MM.1S (cell line): ENCODE measurements around the gene EPN2.

ENCODE experiments used
- CTCF ChIP-seq: fragments of 300-600 bp; sonication (generic); IDR thresholded peaks from 2 replicates; pipeline ENCODE4 v1.5.1; 2016; ENCODE audit warnings: antibody characterized with exemption, low read length, mixed read lengths
- EZH2 ChIP-seq: fragments of 300-600 bp; sonication (generic); optimal IDR thresholded peaks from 2 replicates; pipeline ENCODE3; 2017; ENCODE audit warnings: low read depth, mild to moderate bottlenecking, antibody characterized with exemption, low read length, mixed read lengths
- EZH2phosphoT487 ChIP-seq: fragments of 300-600 bp; sonication (generic); IDR thresholded peaks from 2 replicates; pipeline ENCODE4 v1.6.1; 2018; ENCODE audit warnings: antibody characterized with exemption, low read length

GRCh38 chr17:19288453-19288852 lies 51.3 kb downstream of the EPN2 start:
- TF ChIP-seq EZH2 (no peak), CTCF (no peak), EZH2phosphoT487 (no peak)
